Subcutaneous abdominal adipose tissue (tissue), 5 donors: ENCODE results near the gene USP2.

ENCODE experiments used
- H3K27ac ChIP-seq: one replicate; pipeline ENCODE4 v1.7.0; 2013; ENCODE audit warnings: low read depth, mild to moderate bottlenecking, inconsistent platforms, low read length, moderate library complexity
- H3K27me3 ChIP-seq, 5 donors: one replicate each; pipeline ENCODE4 v1.7.0; 2013; ENCODE audit warnings: low read length in 5 of 5, inconsistent platforms in 1 of 5; ENCODE audit not compliant: control insufficient read depth in 5 of 5, insufficient read depth in 4 of 5
- H3K36me3 ChIP-seq, 5 donors: one replicate each; pipeline ENCODE4 v1.7.0; 2013; ENCODE audit warnings: low read length in 5 of 5; ENCODE audit not compliant: control insufficient read depth in 5 of 5, insufficient read depth in 5 of 5
- H3K4me1 ChIP-seq, 5 donors: one replicate each; pipeline ENCODE4 v1.7.0; 2013; ENCODE audit warnings: low read length in 5 of 5, mild to moderate bottlenecking in 3 of 5, moderate library complexity in 1 of 5; ENCODE audit not compliant: control insufficient read depth in 5 of 5, insufficient read depth in 5 of 5
- H3K4me3 ChIP-seq, 5 donors: one replicate each; pipeline ENCODE4 v1.7.0; 2013; ENCODE audit warnings: low read length in 5 of 5, low read depth in 1 of 5
- H3K9ac ChIP-seq, 5 donors: one replicate each; pipeline ENCODE4 v1.7.0; 2013; ENCODE audit warnings: low read length in 5 of 5, mild to moderate bottlenecking in 4 of 5, moderate library complexity in 3 of 5
- H3K9me3 ChIP-seq, 5 donors: one replicate each; pipeline ENCODE4 v1.7.0; 2013; ENCODE audit warnings: low read length in 5 of 5; ENCODE audit not compliant: control insufficient read depth in 5 of 5
- donor health status: healthy.
- donor health status: healthy.
- donor health status: healthy.
- donor health status: healthy.
- donor health status: healthy.

The USP2 gene

GRCh38 chr11:119381181-119381988 lies at the start of gene USP2:
USP2 (minus strand) TSS chr11:119381690; CDS start chr11:119373480, 8,210 bp downstream.
- Histone ChIP-seq H3K9ac (peak within 1 kb of the TSS in 4 of 5 donors; percentile 52 to 71 (median 56)), H3K27ac (no peak within 1 kb of the TSS), H3K36me3 (no peaks in the 10 kb centered on the region), H3K9me3 (no peaks in the 10 kb centered on the region), H3K4me3 (peak within 1 kb of the TSS; percentile 56 to 81 (median 70)), H3K4me1 (peaks cover 5 to 20% (median 16%) of the 10 kb centered on the region in 5 donors), H3K27me3 (no peaks in the 10 kb centered on the region)

GRCh38 chr11:119427279-119427678 lies 45.8 kb upstream of the USP2 start:
- Histone ChIP-seq H3K4me3 (no peak overlapping the region), H3K9ac (no peak overlapping the region), H3K27ac (no peak overlapping the region), H3K27me3 (peaks cover 0 to 24% (median 19%) of the 10 kb centered on the region in 5 donors), H3K4me1 (peaks cover 0 to 22% (median 12%) of the 10 kb centered on the region in 5 donors), H3K36me3 (no peaks in the 10 kb centered on the region), H3K9me3 (no peaks in the 10 kb centered on the region)

- H3K27me3 ChIP-seq, result peaks cover 0 to 32% (median 27%) of the 10 kb centered on the region in 5 donors
- no peaks in the 10 kb centered on the region for H3K9me3 ChIP-seq
- no peaks in the 10 kb centered on the region for H3K36me3 ChIP-seq
- no peak overlapping the region for H3K9ac ChIP-seq
- H3K27ac ChIP-seq, result no peak overlapping the region
- H3K4me3 ChIP-seq, result no peak overlapping the region
- peaks cover 0 to 22% (median 13%) of the 10 kb centered on the region in 5 donors for H3K4me1 ChIP-seq
These were observed 44.7 kb upstream of the USP2 start for GRCh38 chr11:119426142-119426541.

GRCh38 chr11:119424775-119425174 lies 43.3 kb upstream of the USP2 start:
- no peak overlapping the region for H3K9ac ChIP-seq
- no peaks in the 10 kb centered on the region for H3K36me3 ChIP-seq
- no peak overlapping the region for H3K27ac ChIP-seq
- no peak overlapping the region for H3K4me3 ChIP-seq
- peaks cover 0 to 29% (median 15%) of the 10 kb centered on the region in 5 donors for H3K4me1 ChIP-seq
- H3K27me3 ChIP-seq, result peaks cover 3 to 46% (median 36%) of the 10 kb centered on the region in 5 donors
- H3K9me3 ChIP-seq, result no peaks in the 10 kb centered on the region

GRCh38 chr11:119424276-119424675 lies 42.8 kb upstream of the USP2 start:
- Histone ChIP-seq H3K4me1 (peaks cover 0 to 29% (median 15%) of the 10 kb centered on the region in 5 donors), H3K27me3 (peaks cover 4 to 51% (median 35%) of the 10 kb centered on the region in 5 donors), H3K36me3 (peaks cover 0 to 4% (median 0%) of the 10 kb centered on the region in 5 donors), H3K27ac (no peak overlapping the region), H3K4me3 (no peak overlapping the region), H3K9me3 (no peaks in the 10 kb centered on the region), H3K9ac (no peak overlapping the region)

GRCh38 chr11:119423509-119424254 lies 42.2 kb upstream of the USP2 start:
- H3K9me3 ChIP-seq, result no peaks in the 10 kb centered on the region
- H3K27ac ChIP-seq, result no peak overlapping the region
- H3K4me3 ChIP-seq, result peak overlapping the region in 3 of 5 donors; percentile 55 to 67 (median 65)
- H3K36me3 ChIP-seq, result peaks cover 0 to 5% (median 0%) of the 10 kb centered on the region in 5 donors
- no peak overlapping the region for H3K9ac ChIP-seq
- H3K4me1 ChIP-seq, result peaks cover 0 to 29% (median 15%) of the 10 kb centered on the region in 5 donors
- H3K27me3 ChIP-seq, result peaks cover 4 to 54% (median 39%) of the 10 kb centered on the region in 5 donors

GRCh38 chr11:119422809-119423508 lies 41.5 kb upstream of the USP2 start, which contains the start of gene THY1:
THY1 (minus strand) TSS chr11:119423172; CDS start chr11:119420905, 2,267 bp downstream.
- peak within 1 kb of the TSS; percentile 23 for H3K27ac ChIP-seq
- H3K9ac ChIP-seq, result peak within 1 kb of the TSS in 1 of 5 donors; percentile 6
- H3K36me3 ChIP-seq, result peaks cover 0 to 5% (median 0%) of the 10 kb centered on the region in 5 donors
- peak within 1 kb of the TSS; percentile 39 to 67 (median 56) for H3K4me3 ChIP-seq
- H3K9me3 ChIP-seq, result no peaks in the 10 kb centered on the region
- peaks cover 4 to 61% (median 42%) of the 10 kb centered on the region in 5 donors for H3K27me3 ChIP-seq
- peaks cover 0 to 32% (median 15%) of the 10 kb centered on the region in 5 donors for H3K4me1 ChIP-seq

GRCh38 chr11:119421941-119422808 lies 40.7 kb upstream of the USP2 start:
- H3K9ac ChIP-seq, result peak overlapping the region in 2 of 5 donors; percentile 6

GRCh38 chr11:119421351-119421750 lies 39.9 kb upstream of the USP2 start:
- Histone ChIP-seq H3K36me3 (peaks cover 0 to 5% (median 0%) of the 10 kb centered on the region in 5 donors), H3K4me3 (peak overlapping the region in 4 of 5 donors; percentile 9 to 67 (median 60)), H3K27ac (no peak overlapping the region), H3K4me1 (peaks cover 0 to 44% (median 15%) of the 10 kb centered on the region in 5 donors), H3K9ac (no peak overlapping the region), H3K27me3 (peaks cover 4 to 67% (median 45%) of the 10 kb centered on the region in 5 donors), H3K9me3 (no peaks in the 10 kb centered on the region)

More at GRCh38 chr11:119421941-119422808, 40.7 kb upstream of the USP2 start:
- Histone ChIP-seq H3K36me3 (peaks cover 0 to 5% (median 0%) of the 10 kb centered on the region in 5 donors), H3K4me3 (peak overlapping the region; percentile 39 to 67 (median 56)), H3K4me1 (peaks cover 0 to 39% (median 15%) of the 10 kb centered on the region in 5 donors), H3K27me3 (peaks cover 4 to 65% (median 45%) of the 10 kb centered on the region in 5 donors), H3K9me3 (no peaks in the 10 kb centered on the region), H3K27ac (peak overlapping the region; percentile 23)
